H9 (cell line): ENCODE results near the gene XXYLT1. TPM values are rescaled to one million over a fixed set of nuclear protein-coding genes. Genes with fewer than 3 reads are reported as not detected.

Experiments
- DNase-seq: peaks from one replicate; pipeline ENCODE4 v3.0.0-alpha.2; 2017
- H2AFZ ChIP-seq: one replicate; pipeline ENCODE4 v1.6.1; 2013; ENCODE audit warnings: mild to moderate bottlenecking, low read length, control low read depth, moderate library complexity
- H2AK5ac ChIP-seq: 2 replicates; pipeline ENCODE4 v1.6.1; 2013; ENCODE audit warnings: low read length, control low read depth, mixed read lengths; ENCODE audit not compliant: insufficient read length
- H2BK120ac ChIP-seq: one replicate; pipeline ENCODE4 v1.6.1; 2013; ENCODE audit warnings: low read depth, mild to moderate bottlenecking, low read length, control low read depth, inconsistent platforms; ENCODE audit not compliant: poor library complexity, severe bottlenecking
- H2BK12ac ChIP-seq: 2 replicates; pipeline ENCODE4 v1.6.1; 2013; ENCODE audit warnings: low read length, control low read depth, mixed read lengths, low read depth; ENCODE audit not compliant: insufficient read length
- H2BK15ac ChIP-seq: 2 replicates; pipeline ENCODE4 v1.6.1; 2013; ENCODE audit warnings: low read depth, low read length, control low read depth
- H2BK20ac ChIP-seq: one replicate; pipeline ENCODE4 v1.6.1; 2013; ENCODE audit warnings: low read depth, mild to moderate bottlenecking, low read length, control low read depth, inconsistent platforms; ENCODE audit not compliant: poor library complexity, severe bottlenecking
- H2BK5ac ChIP-seq: 2 replicates; pipeline ENCODE4 v1.6.1; 2013; ENCODE audit warnings: low read length, control low read depth, mixed read lengths; ENCODE audit not compliant: insufficient read length
- H3K14ac ChIP-seq: 2 replicates; pipeline ENCODE4 v1.6.1; 2013; ENCODE audit warnings: low read length, control low read depth; ENCODE audit not compliant: insufficient read depth
- H3K18ac ChIP-seq: 2 replicates; pipeline ENCODE4 v1.6.1; 2013; ENCODE audit warnings: low read depth, mild to moderate bottlenecking, mixed read lengths, low read length, control low read depth; ENCODE audit not compliant: insufficient read length
- H3K23ac ChIP-seq: 2 replicates; pipeline ENCODE4 v1.6.1; 2013; ENCODE audit warnings: low read length, control low read depth, mixed read lengths, low read depth; ENCODE audit not compliant: insufficient read length
- H3K23me2 ChIP-seq: 2 replicates; pipeline ENCODE4 v1.6.1; 2013; ENCODE audit warnings: low read depth, mild to moderate bottlenecking, mixed read lengths, low read length, control low read depth; ENCODE audit not compliant: insufficient read length, poor library complexity, severe bottlenecking
- H3K27ac ChIP-seq: 2 replicates; pipeline ENCODE4 v1.5.1; 2013; ENCODE audit warnings: low read length, control low read depth, mixed read lengths, low read depth; ENCODE audit not compliant: insufficient read length
- H3K27me3 ChIP-seq: 2 replicates; pipeline ENCODE4 v1.6.1; 2013; ENCODE audit warnings: low read length, control low read depth, inconsistent platforms; ENCODE audit not compliant: insufficient read depth
- H3K4ac ChIP-seq: 2 replicates; pipeline ENCODE4 v1.6.1; 2013; ENCODE audit warnings: low read depth, mild to moderate bottlenecking, control low read depth, inconsistent platforms, low read length, moderate library complexity
- H3K4me1 ChIP-seq: 2 replicates; pipeline ENCODE4 v1.6.1; 2013; ENCODE audit warnings: low read length, control low read depth, inconsistent platforms; ENCODE audit not compliant: insufficient read depth
- H3K4me2 ChIP-seq: 2 replicates; pipeline ENCODE4 v1.6.1; 2013; ENCODE audit warnings: low read length, control low read depth, mixed read lengths; ENCODE audit not compliant: insufficient read length, insufficient read depth
- H3K56ac ChIP-seq: 2 replicates; pipeline ENCODE4 v1.6.1; 2013; ENCODE audit warnings: low read depth, mild to moderate bottlenecking, mixed read lengths, low read length, control low read depth; ENCODE audit not compliant: insufficient read length
- H3K79me1 ChIP-seq: 2 replicates; pipeline ENCODE4 v1.6.1; 2013; ENCODE audit warnings: low read depth, mild to moderate bottlenecking, moderate library complexity, low read length, control low read depth, inconsistent platforms; ENCODE audit not compliant: insufficient read depth, poor library complexity, severe bottlenecking
- H3K79me2 ChIP-seq: 2 replicates; pipeline ENCODE4 v1.6.1; 2013; ENCODE audit warnings: low read length, control low read depth, inconsistent platforms; ENCODE audit not compliant: insufficient read depth
- H3K9ac ChIP-seq: 2 replicates; pipeline ENCODE4 v1.6.1; 2013; ENCODE audit warnings: low read length, control low read depth, mixed read lengths; ENCODE audit not compliant: insufficient read length; ENCODE audit errors: extremely low read depth
- H3K9me3 ChIP-seq: one replicate; pipeline ENCODE4 v1.6.1; 2013; ENCODE audit warnings: low read depth, low read length, inconsistent platforms; ENCODE audit not compliant: control insufficient read depth
- H3T11ph ChIP-seq: one replicate; pipeline ENCODE4 v1.6.1; 2013; ENCODE audit warnings: mild to moderate bottlenecking, low read length, control low read depth, inconsistent platforms
- H4K20me1 ChIP-seq: one replicate; pipeline ENCODE4 v1.6.1; 2013; ENCODE audit not compliant: control insufficient read depth, insufficient read length, insufficient read depth
- H4K5ac ChIP-seq: 2 replicates; pipeline ENCODE4 v1.6.1; 2013; ENCODE audit warnings: low read depth, mild to moderate bottlenecking, mixed read lengths, low read length, control low read depth; ENCODE audit not compliant: insufficient read length
- H4K8ac ChIP-seq: replicated peaks from 2 replicates; pipeline ENCODE4 v1.6.1; 2013; ENCODE audit warnings: low read length, control low read depth, mixed read lengths, low read depth; ENCODE audit not compliant: insufficient read length
- H4K91ac ChIP-seq: 2 replicates; pipeline ENCODE4 v1.6.1; 2013; ENCODE audit warnings: low read depth, mild to moderate bottlenecking, moderate library complexity, mixed read lengths, low read length, control low read depth; ENCODE audit not compliant: insufficient read length
- H3K27ac Mint-ChIP-seq, 3 experiments: 2 replicates in 2 of 3; 3 replicates in 1 of 3; pipeline ENCODE4 v1.8.0; 2020 to 2021; ENCODE audit warnings: mixed read lengths in 3 of 3, mild to moderate bottlenecking in 1 of 3, moderate library complexity in 1 of 3
- H3K27me3 Mint-ChIP-seq: 2 replicates; pipeline ENCODE4 v1.8.0; 2021; ENCODE audit warnings: low read depth, mild to moderate bottlenecking, moderate library complexity, mixed read lengths
- H3K36me3 Mint-ChIP-seq, 3 experiments: 2 replicates in 2 of 3; 3 replicates in 1 of 3; pipeline ENCODE4 v1.8.0; 2020 to 2021; ENCODE audit warnings: low read depth in 3 of 3, mixed read lengths in 3 of 3; ENCODE audit not compliant: insufficient read depth in 1 of 3
- H3K4me1 Mint-ChIP-seq, 2 experiments: 2 replicates each; pipeline ENCODE4 v1.8.0; 2020; ENCODE audit warnings: mixed read lengths in 2 of 2
- H3K4me3 Mint-ChIP-seq, 2 experiments: 2 replicates in 1 of 2; 3 replicates in 1 of 2; pipeline ENCODE4 v1.8.0; 2020 to 2021; ENCODE audit warnings: mild to moderate bottlenecking in 2 of 2, mixed read lengths in 2 of 2, moderate library complexity in 1 of 2
- H3K9me3 Mint-ChIP-seq, 2 experiments: 2 replicates in 1 of 2; 3 replicates in 1 of 2; pipeline ENCODE4 v1.8.0; 2020; ENCODE audit warnings: mild to moderate bottlenecking in 2 of 2, mixed read lengths in 2 of 2, moderate library complexity in 1 of 2
- WGBS: extraction: QIAGEN DNeasy Blood & Tissue Kit; methylation state at CpG from one replicate; pipeline ENCODE4 v1.1.7; 2013; ENCODE audit warnings: missing lambda C conversion rate, low lambda C conversion rate, mixed read lengths; ENCODE audit not compliant: insufficient read length; ENCODE audit errors: extremely low coverage; 5-methylcytosine and 5-hydroxymethylcytosine counted together
- total RNA-seq: library from RNA; stranded (reverse); gene quantifications from 2 replicates; pipeline ENCODE4 v1.2.1, GENCODE V29; 2021
- TF ChIP-seq, protein P1 (sequence below): fragments of 200-600 bp; sonication (generic); conservative IDR thresholded peaks from 3 replicates; pipeline ENCODE4 v1.8.0; 2021; ENCODE audit warnings: antibody characterized with exemption, mild to moderate bottlenecking

Gene XXYLT1
- total RNA-seq, 1 experiment from 2014 or later = 22.7 TPM

DNA sequence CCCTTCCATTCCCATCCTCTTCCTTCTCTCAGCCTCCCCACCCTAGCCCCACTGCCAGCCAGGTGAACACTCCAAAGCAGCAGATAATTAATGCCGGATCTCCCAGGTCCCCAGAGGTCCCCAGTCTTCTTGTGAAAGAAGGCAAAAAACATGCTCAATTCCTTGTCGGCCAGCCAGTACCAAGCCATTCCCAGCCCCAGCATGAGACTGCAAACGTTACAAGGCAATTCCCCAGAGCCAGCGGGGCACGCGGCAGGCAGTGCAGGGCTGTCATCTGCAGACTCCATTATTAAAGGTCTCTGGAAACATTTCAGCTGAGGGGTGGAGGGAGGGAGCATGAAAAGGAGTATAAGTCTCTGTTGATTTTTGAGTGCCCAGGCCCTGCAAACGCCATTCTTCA is 117.8 kb downstream of the XXYLT1 start:
- Histone ChIP-seq H3K79me1 (no peaks in the 10 kb centered on the region), H4K91ac (no peak overlapping the region), H3T11ph (no peak overlapping the region), H2BK20ac (no peak overlapping the region), H3K4ac (no peak overlapping the region), H2AK5ac (no peak overlapping the region), H3K27ac (no peak overlapping the region), H3K79me2 (no peaks in the 10 kb centered on the region; the same call in 1 of the 2 replicates), H3K27me3 (no peaks in the 10 kb centered on the region), H3K56ac (no peak overlapping the region), H3K23ac (no peak overlapping the region), H3K4me2 (peak overlapping the region; percentile 32), H2BK120ac (no peak overlapping the region), H2BK12ac (no peak overlapping the region), H2AFZ (no peak overlapping the region), H4K20me1 (no peaks in the 10 kb centered on the region), H3K18ac (no peak overlapping the region), H2BK15ac (no peak overlapping the region), H2BK5ac (no peak overlapping the region), H3K23me2 (no peaks in the 10 kb centered on the region), H4K8ac (no peak overlapping the region), H3K9me3 (no peaks in the 10 kb centered on the region), H3K4me1 (peaks cover 21% of the 10 kb centered on the region; the same call in 1 of the 2 replicates), H4K5ac (no peak overlapping the region), H3K14ac (peak overlapping the region; percentile 73; the same call in 1 of the 2 replicates), H3K9ac (no peak overlapping the region)
- peak overlapping the region in 1 of 2 experiments; percentile 75; a peak in 3 of 5 replicates for H3K4me3 Mint-ChIP-seq
- H3K27ac Mint-ChIP-seq = peak overlapping the region; percentile 68 to 95 (median 89)
- H3K27me3 Mint-ChIP-seq = no peaks in the 10 kb centered on the region; the same call in 1 of the 2 replicates
- peaks cover 63 to 84% of the 10 kb centered on the region in 2 experiments for H3K4me1 Mint-ChIP-seq
- peaks cover 2 to 8% (median 8%) of the 10 kb centered on the region in 3 experiments; a peak in 5 of 7 replicates for H3K36me3 Mint-ChIP-seq
- no peaks in the 10 kb centered on the region for H3K9me3 Mint-ChIP-seq
- DNase-seq = peak; percentile 47
- no CpG with 5 or more reads among the region's 7 CpGs for WGBS
- TF ChIP-seq, protein P1, sequence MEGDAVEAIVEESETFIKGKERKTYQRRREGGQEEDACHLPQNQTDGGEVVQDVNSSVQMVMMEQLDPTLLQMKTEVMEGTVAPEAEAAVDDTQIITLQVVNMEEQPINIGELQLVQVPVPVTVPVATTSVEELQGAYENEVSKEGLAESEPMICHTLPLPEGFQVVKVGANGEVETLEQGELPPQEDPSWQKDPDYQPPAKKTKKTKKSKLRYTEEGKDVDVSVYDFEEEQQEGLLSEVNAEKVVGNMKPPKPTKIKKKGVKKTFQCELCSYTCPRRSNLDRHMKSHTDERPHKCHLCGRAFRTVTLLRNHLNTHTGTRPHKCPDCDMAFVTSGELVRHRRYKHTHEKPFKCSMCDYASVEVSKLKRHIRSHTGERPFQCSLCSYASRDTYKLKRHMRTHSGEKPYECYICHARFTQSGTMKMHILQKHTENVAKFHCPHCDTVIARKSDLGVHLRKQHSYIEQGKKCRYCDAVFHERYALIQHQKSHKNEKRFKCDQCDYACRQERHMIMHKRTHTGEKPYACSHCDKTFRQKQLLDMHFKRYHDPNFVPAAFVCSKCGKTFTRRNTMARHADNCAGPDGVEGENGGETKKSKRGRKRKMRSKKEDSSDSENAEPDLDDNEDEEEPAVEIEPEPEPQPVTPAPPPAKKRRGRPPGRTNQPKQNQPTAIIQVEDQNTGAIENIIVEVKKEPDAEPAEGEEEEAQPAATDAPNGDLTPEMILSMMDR = no peak
